Fibroblast of the aortic adventitia (primary cell): ENCODE results near the gene ATXN2L. TPM values are rescaled to one million over a fixed set of nuclear protein-coding genes. Genes with fewer than 3 reads are reported as not detected.
A peak's percentile ranks its signal among the peaks of the same experiment; 100 is the strongest.

Experiments used
- DNase-seq: peaks from one replicate; pipeline ENCODE4 v3.0.0-alpha.2; 2010; ENCODE audit warnings: low read depth
- H3K4me3 ChIP-seq: 2 replicates; pipeline ENCODE4 v1.5.1; 2011; ENCODE audit warnings: low read depth, mild to moderate bottlenecking, control low read depth, low read length, moderate library complexity
- total RNA-seq: library from RNA; depleted of rRNA; stranded (reverse); fragments of >200 nt; gene quantifications from 2 replicates; pipeline ENCODE4 v1.2.3, GENCODE V29; 2012; ENCODE audit warnings: low replicate concordance
- TF ChIP-seq, protein P1 (sequence below): IDR thresholded peaks from 2 replicates; pipeline ENCODE4 v1.5.1; 2011; ENCODE audit warnings: mild to moderate bottlenecking, low read length, control low read depth, inconsistent platforms; ENCODE audit not compliant: insufficient read depth

Gene ATXN2L
- total RNA-seq, 1 donor, result 69.8 TPM

DNA sequence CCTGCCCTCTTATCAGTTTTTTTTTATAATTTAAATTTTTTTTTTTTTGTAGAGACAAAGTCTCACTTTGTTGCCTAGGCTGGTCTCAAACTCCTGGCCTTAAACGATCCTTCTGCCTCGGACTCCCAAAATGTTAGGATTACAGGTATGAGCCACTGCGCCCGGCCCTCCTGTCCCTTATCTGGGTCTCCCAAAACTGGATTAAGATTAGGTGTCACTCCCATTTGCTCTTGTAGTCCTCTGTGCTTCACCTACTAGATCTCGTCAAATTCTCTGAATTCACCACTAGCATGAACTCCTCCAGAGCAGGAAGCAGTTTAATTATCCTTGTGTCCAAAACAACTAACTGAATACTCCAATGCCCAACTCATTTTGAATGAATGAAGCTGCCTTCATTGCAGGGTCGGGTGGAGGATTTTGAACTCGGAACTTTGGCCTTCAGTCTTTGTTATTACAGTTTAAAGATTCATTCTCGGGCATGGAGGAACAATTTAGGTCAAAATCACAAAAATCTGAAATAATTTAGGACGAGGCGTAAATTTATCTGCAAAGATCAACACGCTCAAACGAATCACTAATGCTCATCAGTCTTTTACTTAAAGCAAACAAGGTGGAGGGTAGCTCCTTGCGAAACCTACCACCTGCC lies 802 bp upstream of the ATXN2L start:
- H3K4me3 ChIP-seq, result peak overlapping the region; percentile 99
- TF ChIP-seq, protein P1, sequence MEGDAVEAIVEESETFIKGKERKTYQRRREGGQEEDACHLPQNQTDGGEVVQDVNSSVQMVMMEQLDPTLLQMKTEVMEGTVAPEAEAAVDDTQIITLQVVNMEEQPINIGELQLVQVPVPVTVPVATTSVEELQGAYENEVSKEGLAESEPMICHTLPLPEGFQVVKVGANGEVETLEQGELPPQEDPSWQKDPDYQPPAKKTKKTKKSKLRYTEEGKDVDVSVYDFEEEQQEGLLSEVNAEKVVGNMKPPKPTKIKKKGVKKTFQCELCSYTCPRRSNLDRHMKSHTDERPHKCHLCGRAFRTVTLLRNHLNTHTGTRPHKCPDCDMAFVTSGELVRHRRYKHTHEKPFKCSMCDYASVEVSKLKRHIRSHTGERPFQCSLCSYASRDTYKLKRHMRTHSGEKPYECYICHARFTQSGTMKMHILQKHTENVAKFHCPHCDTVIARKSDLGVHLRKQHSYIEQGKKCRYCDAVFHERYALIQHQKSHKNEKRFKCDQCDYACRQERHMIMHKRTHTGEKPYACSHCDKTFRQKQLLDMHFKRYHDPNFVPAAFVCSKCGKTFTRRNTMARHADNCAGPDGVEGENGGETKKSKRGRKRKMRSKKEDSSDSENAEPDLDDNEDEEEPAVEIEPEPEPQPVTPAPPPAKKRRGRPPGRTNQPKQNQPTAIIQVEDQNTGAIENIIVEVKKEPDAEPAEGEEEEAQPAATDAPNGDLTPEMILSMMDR, result no peak
- no peak for DNase-seq

DNA sequence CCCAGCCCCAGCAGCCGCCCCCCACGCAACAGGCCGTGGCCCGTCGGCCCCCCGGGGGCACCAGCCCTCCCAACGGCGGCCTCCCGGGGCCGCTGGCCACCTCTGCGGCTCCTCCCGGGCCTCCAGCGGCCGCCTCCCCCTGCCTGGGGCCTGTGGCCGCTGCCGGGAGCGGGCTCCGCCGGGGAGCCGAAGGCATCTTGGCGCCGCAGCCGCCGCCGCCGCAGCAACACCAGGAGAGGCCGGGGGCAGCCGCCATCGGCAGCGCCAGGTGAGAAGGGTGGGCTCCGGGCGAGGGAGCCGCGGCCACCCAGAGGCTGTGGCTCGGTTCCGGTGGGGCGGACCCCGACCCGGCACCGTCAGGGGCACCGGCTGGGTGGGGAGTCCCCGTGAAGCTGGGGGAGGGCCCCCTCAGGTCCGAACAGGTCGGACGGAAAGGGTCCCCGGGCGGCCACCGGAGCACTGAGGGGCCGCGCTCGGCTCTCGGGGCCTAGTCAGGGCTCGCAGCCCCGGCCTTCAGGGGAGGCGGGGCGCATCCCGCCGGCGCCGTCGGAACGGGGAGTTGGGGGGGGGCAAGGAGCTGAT lies 583 bp downstream of the ATXN2L start:
- peak overlapping the region; percentile 99 for H3K4me3 ChIP-seq

DNA sequence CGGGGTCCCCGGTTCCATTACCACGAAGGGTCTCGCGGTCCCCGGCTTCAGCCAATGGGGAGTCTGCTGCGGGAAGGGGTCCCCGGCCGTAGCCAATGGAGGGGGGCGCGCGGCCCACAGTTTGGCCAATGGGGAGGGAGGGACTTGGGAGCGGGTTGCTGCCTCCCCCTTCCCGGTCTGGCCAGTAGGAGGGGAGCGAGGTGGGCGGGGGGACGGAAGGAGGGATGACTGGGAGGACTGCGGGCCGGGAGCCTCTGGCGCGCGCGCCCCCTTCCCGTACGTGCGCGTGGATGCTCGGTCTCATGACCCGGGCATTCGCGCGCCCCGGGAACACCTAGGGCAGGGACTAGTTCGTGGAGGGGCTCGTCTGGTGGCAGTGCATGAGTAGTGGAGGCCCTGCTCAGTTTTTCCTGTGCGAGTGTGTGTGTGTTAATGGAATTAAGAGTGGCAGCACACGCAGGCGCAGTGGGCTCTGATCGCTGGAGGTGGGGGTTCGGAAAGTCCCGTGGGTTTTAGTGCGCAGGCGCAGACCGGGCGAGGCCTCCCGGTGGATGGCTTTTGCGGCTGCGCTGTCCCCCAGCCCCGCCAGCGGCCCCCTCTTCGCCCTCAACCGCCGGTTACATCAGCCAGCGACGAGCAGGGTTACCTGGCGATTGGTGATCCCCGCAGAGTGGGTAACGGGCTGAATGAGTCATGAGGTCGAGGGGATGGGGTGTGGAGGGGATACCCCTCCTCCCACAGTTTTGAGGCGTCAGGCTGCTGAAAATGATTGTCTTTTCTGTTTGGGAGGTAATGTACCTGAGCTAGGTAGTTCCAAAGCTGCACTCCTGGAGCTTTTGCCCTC lies 1.3 kb downstream of the ATXN2L start:
- TF ChIP-seq, protein P1, result no peak
- H3K4me3 ChIP-seq, result peak overlapping the region; percentile 99
- DNase-seq, result peak; percentile 96

More for the DNA sequence above, 583 bp downstream of the ATXN2L start:
- DNase-seq, result no peak
- TF ChIP-seq, protein P1, result no peak

DNA sequence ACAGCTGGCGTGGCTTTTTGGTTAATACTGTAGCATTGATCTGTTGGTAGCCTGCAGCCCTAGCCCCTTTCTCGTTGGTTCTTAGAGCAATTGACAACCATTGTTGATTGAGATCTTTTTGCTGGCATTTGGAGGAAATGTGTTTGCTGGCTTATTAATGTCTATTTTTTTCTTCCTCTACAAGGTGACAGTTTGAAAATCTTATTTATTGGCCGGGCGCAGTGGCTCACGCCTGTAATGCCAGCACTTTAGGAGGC lies 1.8 kb downstream of the ATXN2L start:
- TF ChIP-seq, protein P1, result no peak

DNA sequence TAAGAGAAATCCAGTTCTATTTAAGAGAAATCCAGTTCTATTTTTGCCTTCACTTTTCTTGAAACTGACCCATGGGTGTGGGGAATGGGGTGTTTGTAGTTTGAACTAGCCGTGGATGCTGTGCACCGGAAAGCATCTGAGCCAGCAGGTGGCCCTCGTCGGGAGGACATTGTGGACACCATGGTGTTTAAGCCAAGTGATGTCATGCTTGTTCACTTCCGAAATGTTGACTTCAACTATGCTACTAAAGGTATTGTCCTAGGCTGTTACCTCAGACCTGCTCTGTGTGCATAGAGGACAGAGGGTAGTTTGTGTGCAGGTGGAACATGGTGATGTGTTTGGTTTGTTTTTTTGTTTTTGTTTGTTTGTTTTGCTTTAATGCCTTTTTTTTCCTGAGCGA lies 3.3 kb downstream of the ATXN2L start:
- TF ChIP-seq, protein P1, result no peak
- DNase-seq, result no peak
- H3K4me3 ChIP-seq, result peak overlapping the region; percentile 99

More for the DNA sequence above, 1.8 kb downstream of the ATXN2L start:
- no peak for DNase-seq
- H3K4me3 ChIP-seq, result peak overlapping the region; percentile 99

DNA sequence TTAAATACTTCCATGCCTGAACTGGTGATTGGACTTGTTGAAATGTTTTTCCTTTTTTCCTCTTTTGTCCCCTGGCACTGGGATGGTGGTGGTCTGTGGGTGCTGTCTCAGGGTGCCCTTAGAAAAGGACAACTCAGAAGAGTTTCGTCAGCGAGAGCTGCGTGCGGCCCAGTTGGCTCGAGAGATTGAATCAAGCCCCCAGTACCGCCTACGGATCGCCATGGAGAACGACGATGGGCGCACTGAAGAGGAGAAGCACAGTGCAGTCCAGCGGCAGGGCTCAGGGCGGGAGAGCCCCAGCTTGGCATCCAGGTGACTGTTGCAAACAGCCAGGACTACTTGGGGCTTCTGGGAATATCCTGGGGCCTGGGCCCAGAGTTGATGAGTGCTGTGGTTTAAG lies 6.9 kb downstream of the ATXN2L start:
- TF ChIP-seq, protein P1, result no peak
- DNase-seq, result no peak
- no peak overlapping the region for H3K4me3 ChIP-seq
